Astrocyte (in vitro differentiated cells and primary cell): ENCODE data around the gene STAU1. TPM values are rescaled to one million over a fixed set of nuclear protein-coding genes. Genes with fewer than 3 reads are reported as not detected.

ENCODE experiments used
- DNase-seq: peaks from one replicate; pipeline ENCODE4 v3.0.0-alpha.2; 2010; ENCODE audit warnings: low read depth
- FAIRE-seq: peaks from 2 replicates; lab custom pipeline; 2011; peaks lifted over from hg19 to GRCh38; lab: Jason Lieb, UNC
- H2AFZ ChIP-seq: 2 replicates; pipeline ENCODE4 v1.6.0; 2012; ENCODE audit warnings: low read depth, low read length, inconsistent platforms
- H3K27ac ChIP-seq: 2 replicates; pipeline ENCODE4 v1.5.1; 2011; ENCODE audit warnings: low read depth, low read length, inconsistent platforms
- H3K27me3 ChIP-seq: 2 replicates; pipeline ENCODE4 v1.6.0; 2011; ENCODE audit warnings: low read length, inconsistent platforms; ENCODE audit not compliant: insufficient read depth
- H3K36me3 ChIP-seq: 2 replicates; pipeline ENCODE4 v1.5.1; 2011; ENCODE audit warnings: low read length, inconsistent platforms; ENCODE audit not compliant: insufficient read depth
- H3K4me1 ChIP-seq: 2 replicates; pipeline ENCODE4 v1.5.1; 2011; ENCODE audit warnings: low read length, inconsistent platforms; ENCODE audit not compliant: insufficient read depth
- H3K4me2 ChIP-seq: 2 replicates; pipeline ENCODE4 v1.6.0; 2012; ENCODE audit warnings: low read length, inconsistent platforms
- H3K4me3 ChIP-seq: 2 replicates; pipeline ENCODE4 v1.5.1; 2011; ENCODE audit warnings: low read depth, mild to moderate bottlenecking, low read length, inconsistent platforms; ENCODE audit not compliant: insufficient read depth
- H3K79me2 ChIP-seq: 2 replicates; pipeline ENCODE4 v1.6.0; 2012; ENCODE audit warnings: mild to moderate bottlenecking, low read length, inconsistent platforms; ENCODE audit not compliant: insufficient read depth
- H3K9ac ChIP-seq: 2 replicates; pipeline ENCODE4 v1.6.0; 2012; ENCODE audit warnings: mild to moderate bottlenecking, low read length, inconsistent platforms
- H3K9me3 ChIP-seq: 2 replicates; pipeline ENCODE4 v1.5.1; 2012; ENCODE audit warnings: low read depth, mild to moderate bottlenecking, low read length, inconsistent platforms; ENCODE audit not compliant: insufficient read depth
- H4K20me1 ChIP-seq: 2 replicates; pipeline ENCODE4 v1.6.0; 2012; ENCODE audit warnings: low read length, inconsistent platforms; ENCODE audit not compliant: insufficient read depth
- H3K27ac Mint-ChIP-seq: one replicate; pipeline ENCODE4 v1.8.0; 2021; ENCODE audit warnings: mild to moderate bottlenecking, mixed read lengths; ENCODE audit not compliant: unreplicated experiment
- H3K27me3 Mint-ChIP-seq: one replicate; pipeline ENCODE4 v1.8.0; 2021; ENCODE audit warnings: low read depth, mixed read lengths; ENCODE audit not compliant: unreplicated experiment
- H3K36me3 Mint-ChIP-seq: one replicate; pipeline ENCODE4 v1.8.0; 2021; ENCODE audit warnings: low read depth, mixed read lengths; ENCODE audit not compliant: unreplicated experiment
- H3K4me1 Mint-ChIP-seq: one replicate; pipeline ENCODE4 v1.8.0; 2021; ENCODE audit warnings: low read depth, mixed read lengths; ENCODE audit not compliant: unreplicated experiment
- H3K4me3 Mint-ChIP-seq: one replicate; pipeline ENCODE4 v1.8.0; 2021; ENCODE audit warnings: mild to moderate bottlenecking, moderate library complexity, mixed read lengths; ENCODE audit not compliant: unreplicated experiment
- H3K9me3 Mint-ChIP-seq: one replicate; pipeline ENCODE4 v1.8.0; 2021; ENCODE audit warnings: mild to moderate bottlenecking, mixed read lengths; ENCODE audit not compliant: unreplicated experiment
- EZH2 ChIP-seq: IDR thresholded peaks from 2 replicates; pipeline ENCODE4 v1.6.1; 2012; ENCODE audit warnings: mild to moderate bottlenecking, low read length, inconsistent platforms; ENCODE audit not compliant: insufficient read depth
- total RNA-seq: library from RNA; stranded (reverse); gene quantifications from 2 replicates; pipeline ENCODE4 v1.2.1, GENCODE V29; 2021
- TF ChIP-seq, protein P1 (sequence below): IDR thresholded peaks from 2 replicates; pipeline ENCODE4 v1.5.1; 2011; ENCODE audit warnings: low read depth, mild to moderate bottlenecking, inconsistent platforms, low read length, moderate library complexity; ENCODE audit not compliant: insufficient read depth

The STAU1 gene
- total RNA-seq, 1 donor from 2014 or later = 98.0 TPM

DNA sequence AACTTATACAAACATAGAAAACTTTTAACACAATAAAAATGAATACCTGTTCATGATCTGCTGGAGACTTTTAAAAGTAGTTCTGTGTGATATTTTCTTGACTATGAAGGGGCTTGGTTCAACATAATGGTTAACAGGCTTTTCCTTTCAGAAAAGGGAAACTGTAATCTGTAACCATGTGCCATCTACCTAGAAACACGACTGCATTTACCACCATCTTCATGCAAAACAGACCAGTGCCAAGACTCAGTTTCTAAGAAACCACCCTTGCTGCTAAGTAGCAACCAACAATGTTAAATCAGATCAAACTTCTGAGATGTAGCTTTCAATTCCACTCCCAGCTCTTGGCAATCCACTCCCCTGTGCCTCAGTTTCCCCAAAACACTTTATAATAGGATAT, 15.7 kb downstream of the STAU1 start:
- Histone ChIP-seq H4K20me1 (peaks cover 64% of the 10 kb centered on the region), H3K27ac (no peak overlapping the region), H2AFZ (no peak overlapping the region), H3K9ac (no peak overlapping the region), H3K4me3 (no peak overlapping the region), H3K9me3 (no peaks in the 10 kb centered on the region), H3K4me1 (no peaks in the 10 kb centered on the region), H3K36me3 (peaks cover 7% of the 10 kb centered on the region), H3K79me2 (peaks cover 91% of the 10 kb centered on the region), H3K27me3 (no peaks in the 10 kb centered on the region), H3K4me2 (no peak overlapping the region)
- Mint-ChIP-seq H3K36me3 (peaks cover 10% of the 10 kb centered on the region), H3K4me3 (no peak overlapping the region), H3K27ac (no peak overlapping the region), H3K4me1 (peaks cover 8% of the 10 kb centered on the region), H3K9me3 (no peaks in the 10 kb centered on the region), H3K27me3 (no peaks in the 10 kb centered on the region)
- DNase-seq = no peak
- TF ChIP-seq, protein P1, sequence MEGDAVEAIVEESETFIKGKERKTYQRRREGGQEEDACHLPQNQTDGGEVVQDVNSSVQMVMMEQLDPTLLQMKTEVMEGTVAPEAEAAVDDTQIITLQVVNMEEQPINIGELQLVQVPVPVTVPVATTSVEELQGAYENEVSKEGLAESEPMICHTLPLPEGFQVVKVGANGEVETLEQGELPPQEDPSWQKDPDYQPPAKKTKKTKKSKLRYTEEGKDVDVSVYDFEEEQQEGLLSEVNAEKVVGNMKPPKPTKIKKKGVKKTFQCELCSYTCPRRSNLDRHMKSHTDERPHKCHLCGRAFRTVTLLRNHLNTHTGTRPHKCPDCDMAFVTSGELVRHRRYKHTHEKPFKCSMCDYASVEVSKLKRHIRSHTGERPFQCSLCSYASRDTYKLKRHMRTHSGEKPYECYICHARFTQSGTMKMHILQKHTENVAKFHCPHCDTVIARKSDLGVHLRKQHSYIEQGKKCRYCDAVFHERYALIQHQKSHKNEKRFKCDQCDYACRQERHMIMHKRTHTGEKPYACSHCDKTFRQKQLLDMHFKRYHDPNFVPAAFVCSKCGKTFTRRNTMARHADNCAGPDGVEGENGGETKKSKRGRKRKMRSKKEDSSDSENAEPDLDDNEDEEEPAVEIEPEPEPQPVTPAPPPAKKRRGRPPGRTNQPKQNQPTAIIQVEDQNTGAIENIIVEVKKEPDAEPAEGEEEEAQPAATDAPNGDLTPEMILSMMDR = no peak
- no peak for TF ChIP-seq EZH2
- no peak for FAIRE-seq

DNA sequence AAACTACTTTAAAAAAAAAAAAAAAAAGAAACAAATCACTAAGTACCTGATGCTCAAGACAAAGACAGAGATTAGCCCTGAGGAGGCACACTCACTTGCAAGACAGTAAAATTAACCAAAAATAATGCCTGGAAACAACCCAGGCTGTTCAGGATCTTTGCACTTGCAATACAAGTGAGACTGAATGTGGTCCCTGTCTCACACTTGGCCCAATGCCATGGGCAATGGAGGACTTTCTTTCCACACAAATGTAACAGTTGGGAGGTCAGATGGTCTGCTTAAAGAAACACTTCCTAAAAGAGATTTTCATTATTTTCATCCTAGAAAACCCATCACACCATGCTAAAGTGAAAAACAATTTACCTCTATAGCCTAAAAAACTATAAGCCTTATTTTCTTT, 16.2 kb downstream of the STAU1 start:
- H4K20me1 ChIP-seq = peaks cover 69% of the 10 kb centered on the region
- no peak overlapping the region for H3K9ac ChIP-seq
- no peak overlapping the region for H3K27ac ChIP-seq
- Mint-ChIP-seq H3K36me3 (peaks cover 10% of the 10 kb centered on the region), H3K27me3 (no peaks in the 10 kb centered on the region), H3K27ac (no peak overlapping the region), H3K4me3 (no peak overlapping the region), H3K9me3 (no peaks in the 10 kb centered on the region), H3K4me1 (peaks cover 10% of the 10 kb centered on the region)
- no peaks in the 10 kb centered on the region for H3K27me3 ChIP-seq
- peaks cover 91% of the 10 kb centered on the region for H3K79me2 ChIP-seq
- H3K4me2 ChIP-seq = no peak overlapping the region
- H3K4me3 ChIP-seq = no peak overlapping the region
- no peak for FAIRE-seq
- H3K9me3 ChIP-seq = no peaks in the 10 kb centered on the region
- peaks cover 7% of the 10 kb centered on the region for H3K36me3 ChIP-seq
- TF ChIP-seq EZH2 = no peak
- TF ChIP-seq, protein P1 = no peak
- H3K4me1 ChIP-seq = no peaks in the 10 kb centered on the region
- DNase-seq = no peak
- H2AFZ ChIP-seq = no peak overlapping the region

DNA sequence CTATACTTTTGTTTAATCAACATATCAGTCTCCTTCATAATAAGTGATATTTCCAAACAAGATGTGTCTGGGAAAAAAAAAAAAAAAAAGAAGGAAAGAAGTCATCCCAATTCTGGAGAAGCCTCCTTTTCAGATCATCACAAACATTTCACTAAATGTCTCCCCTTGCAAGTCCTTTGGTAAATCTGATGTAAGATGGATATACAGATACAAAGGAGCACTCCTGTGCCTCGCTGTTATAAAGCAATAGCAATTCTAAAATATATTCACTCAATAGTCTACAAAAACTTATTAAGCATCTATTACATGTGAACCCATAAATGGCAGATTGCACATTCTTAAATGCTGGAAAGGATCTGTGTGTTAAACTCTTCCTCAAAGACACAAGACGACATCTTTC, 17.4 kb downstream of the STAU1 start:
- peaks cover 13% of the 10 kb centered on the region for H3K36me3 Mint-ChIP-seq
- Histone ChIP-seq H3K4me3 (no peak overlapping the region), H3K79me2 (peaks cover 92% of the 10 kb centered on the region), H3K9ac (no peak overlapping the region), H3K27me3 (no peaks in the 10 kb centered on the region), H3K9me3 (no peaks in the 10 kb centered on the region), H4K20me1 (peaks cover 75% of the 10 kb centered on the region), H3K4me2 (no peak overlapping the region), H3K27ac (no peak overlapping the region), H2AFZ (no peak overlapping the region), H3K4me1 (no peaks in the 10 kb centered on the region), H3K36me3 (peaks cover 7% of the 10 kb centered on the region)
- no peak overlapping the region for H3K27ac Mint-ChIP-seq
- H3K4me3 Mint-ChIP-seq = no peak overlapping the region
- H3K9me3 Mint-ChIP-seq = no peaks in the 10 kb centered on the region
- H3K4me1 Mint-ChIP-seq = peaks cover 10% of the 10 kb centered on the region
- no peaks in the 10 kb centered on the region for H3K27me3 Mint-ChIP-seq
- no peak for FAIRE-seq
- TF ChIP-seq EZH2 = no peak
- TF ChIP-seq, protein P1 = no peak
- no peak for DNase-seq
